GM12878 (cell line): ENCODE results near the gene LENG9. TPM values are rescaled to one million over a fixed set of nuclear protein-coding genes. Genes with fewer than 3 reads are reported as not detected.

ENCODE experiments used
- ATAC-seq: fragments of 200-7000 bp; cut with Tn5 transposase; 3 replicates; pipeline ENCODE4 v1.9.1; 2020; ENCODE audit warnings: mild to moderate bottlenecking, moderate library complexity
- BruUV-seq: library from RNA; stranded (reverse); fragments of 400-500 nt; replicated peaks from 2 replicates; lab custom pipeline; 2021; lab: Mats Ljungman, UMichigan
- CTCF ChIA-PET: fragments of 300-600 bp; sonication (Branson Sonifier 250); formaldehyde crosslinking; extraction: SDS; loops from one replicate; lab custom pipeline; 2021; ENCODE audit warnings: inconsistent platforms; lab: Yijun Ruan, JAX
- POLR2A ChIA-PET: fragments of 350-600 bp; formaldehyde crosslinking; extraction: SDS; loops from one replicate; lab custom pipeline; 2021; ENCODE audit warnings: inconsistent platforms; lab: Charles Lee
- RAD21 ChIA-PET: fragments of 300-600 bp; sonication (Branson Sonifier 250); formaldehyde crosslinking; loops from one replicate; lab custom pipeline; 2023; ENCODE audit warnings: antibody characterized with exemption; ENCODE audit not compliant: unreplicated experiment; lab: Charles Lee
- SMC1A ChIA-PET: fragments of 300-600 bp; sonication (Branson Sonifier 250); formaldehyde crosslinking; loops from one replicate; lab custom pipeline; 2023; ENCODE audit not compliant: unreplicated experiment, uncharacterized antibody; lab: Charles Lee
- DNase-seq: peaks from one replicate; pipeline ENCODE4 v3.0.0-alpha.2; 2011; ENCODE audit warnings: low read depth, low spot score
- FAIRE-seq: peaks from 3 replicates; lab custom pipeline; 2011; peaks lifted over from hg19 to GRCh38; lab: Jason Lieb, UNC
- H2AFZ ChIP-seq: 2 replicates; pipeline ENCODE4 v1.6.0; 2011; ENCODE audit warnings: low read depth, low read length, control low read depth; ENCODE audit not compliant: control insufficient read depth
- H3K27ac ChIP-seq: 2 replicates; pipeline ENCODE4 v1.5.1; 2011; ENCODE audit warnings: control low read depth; ENCODE audit not compliant: control insufficient read depth, insufficient read depth
- H3K27me3 ChIP-seq, 2 experiments: replicated peaks in 1 of 2; 2 replicates each; pipeline versions ENCODE4 v1.6.0 to v1.6.1; 2011; ENCODE audit warnings: low read length in 1 of 2; ENCODE audit not compliant: control insufficient read depth in 2 of 2, insufficient read depth in 2 of 2
- H3K36me3 ChIP-seq, 2 experiments: 2 replicates each; pipeline ENCODE4 v1.5.1; 2011; ENCODE audit warnings: low read length in 1 of 2; ENCODE audit not compliant: control insufficient read depth in 2 of 2, insufficient read depth in 2 of 2
- H3K4me1 ChIP-seq: 2 replicates; pipeline ENCODE4 v1.6.1; 2011; ENCODE audit warnings: mild to moderate bottlenecking, low read length, moderate library complexity, mixed read lengths; ENCODE audit not compliant: control insufficient read depth, insufficient read depth
- H3K4me2 ChIP-seq: 2 replicates; pipeline ENCODE4 v1.6.0; 2011; ENCODE audit warnings: control low read depth; ENCODE audit not compliant: control insufficient read depth, insufficient read depth
- H3K4me3 ChIP-seq: fragments of 200-600 bp; sonication (generic); 2 replicates; pipeline ENCODE4 v1.5.1; 2016
- H3K79me2 ChIP-seq: 2 replicates; pipeline ENCODE4 v1.6.0; 2011; ENCODE audit warnings: low read length; ENCODE audit not compliant: control insufficient read depth, insufficient read depth
- H3K9ac ChIP-seq: 2 replicates; pipeline ENCODE4 v1.8.0; 2011; ENCODE audit warnings: low read length, control low read depth, mixed read lengths; ENCODE audit not compliant: control insufficient read depth, insufficient read depth
- H3K9me3 ChIP-seq: replicated peaks from 3 replicates; pipeline ENCODE4 v1.5.1; 2011; ENCODE audit warnings: mild to moderate bottlenecking, low read length; ENCODE audit not compliant: control insufficient read depth, insufficient read depth
- H4K20me1 ChIP-seq: 2 replicates; pipeline ENCODE4 v1.6.0; 2011; ENCODE audit not compliant: control insufficient read depth, insufficient read depth
- CBFB ChIP-seq: IDR thresholded peaks from 2 replicates; pipeline ENCODE4 v1.6.1; 2016; ENCODE audit warnings: antibody characterized with exemption, low read depth
- CBX3 ChIP-seq: fragments of 200-600 bp; sonication (generic); IDR thresholded peaks from 2 replicates; pipeline ENCODE4 v1.6.1; 2016; ENCODE audit warnings: low read depth, borderline replicate concordance
- EED ChIP-seq: sonication (generic); IDR thresholded peaks from 2 replicates; pipeline ENCODE4 v1.6.1; 2016; ENCODE audit warnings: antibody characterized with exemption, low read depth
- FOXM1 ChIP-seq: IDR thresholded peaks from 2 replicates; pipeline ENCODE4 v1.6.1; 2012; ENCODE audit warnings: low read depth, mild to moderate bottlenecking, inconsistent platforms, low read length, moderate library complexity
- HDAC2 ChIP-seq: fragments of 200-600 bp; sonication (generic); IDR thresholded peaks from 2 replicates; pipeline ENCODE4 v1.6.1; 2017
- LARP7 ChIP-seq: fragments of 450-650 bp; IDR thresholded peaks from 2 replicates; pipeline ENCODE4 v1.6.1; 2017; ENCODE audit warnings: mild to moderate bottlenecking
- MLLT1 ChIP-seq: fragments of 450-650 bp; IDR thresholded peaks from 2 replicates; pipeline ENCODE4 v1.6.1; 2016; ENCODE audit warnings: mild to moderate bottlenecking
- MXI1 ChIP-seq: fragments of 150-350 bp; IDR thresholded peaks from 2 replicates; pipeline ENCODE4 v1.6.1; 2011; ENCODE audit warnings: low read depth, mild to moderate bottlenecking, inconsistent platforms, low read length, improper control_type of control experiment
- PKNOX1 ChIP-seq: fragments of 450-650 bp; IDR thresholded peaks from 2 replicates; pipeline ENCODE4 v1.6.1; 2016; ENCODE audit warnings: mild to moderate bottlenecking
- RAD21 ChIP-seq: IDR thresholded peaks from 2 replicates; pipeline ENCODE4 v1.6.1; 2011; ENCODE audit warnings: mild to moderate bottlenecking, low read depth, low read length, moderate library complexity; ENCODE audit not compliant: insufficient read depth
- RB1 ChIP-seq: fragments of 450-650 bp; formaldehyde crosslinking; IDR thresholded peaks from 2 replicates; pipeline ENCODE4 v1.6.1; 2017; ENCODE audit warnings: mild to moderate bottlenecking, borderline replicate concordance
- RCOR1 ChIP-seq: conservative IDR thresholded peaks from 2 replicates; pipeline ENCODE4 v1.6.1; 2012; ENCODE audit warnings: low read depth, low read length, improper control_type of control experiment
- RUNX3 ChIP-seq: IDR thresholded peaks from 2 replicates; pipeline ENCODE4 v1.6.1; 2012; ENCODE audit warnings: low read length, inconsistent platforms
- SMAD1 ChIP-seq: fragments of 450-650 bp; IDR thresholded peaks from 2 replicates; pipeline ENCODE4 v1.6.1; 2018; ENCODE audit warnings: mild to moderate bottlenecking, low read depth; ENCODE audit not compliant: partially characterized antibody
- STAT3 ChIP-seq: IDR thresholded peaks from 2 replicates; pipeline ENCODE4 v1.6.1; 2011; ENCODE audit warnings: low read depth, low read length, improper control_type of control experiment
- TCF3 ChIP-seq: IDR thresholded peaks from 2 replicates; pipeline ENCODE4 v1.6.1; 2012; ENCODE audit warnings: low read depth, mild to moderate bottlenecking, low read length, borderline replicate concordance; ENCODE audit not compliant: insufficient read depth
- ZNF622 ChIP-seq: fragments of 450-650 bp; IDR thresholded peaks from 2 replicates; pipeline ENCODE4 v1.6.1; 2017; ENCODE audit warnings: mild to moderate bottlenecking, inconsistent platforms
- WGBS: methylation state at CpG from one replicate; pipeline ENCODE4 v1.1.6; 2016; ENCODE audit warnings: low lambda C conversion rate; ENCODE audit not compliant: insufficient replicate concordance, insufficient coverage; ENCODE audit errors: missing lambda C conversion rate; 5-methylcytosine and 5-hydroxymethylcytosine counted together
- in situ Hi-C: fragments of 300-500 bp; cut with MboI; formaldehyde crosslinking; loops from 9 replicates; pipeline ENCODE4 v1.14.3; 2018; ENCODE audit warnings: mixed read lengths
- intact Hi-C: fragments of 100-400 bp; cut with micrococcal nuclease; formaldehyde crosslinking; loops from one replicate; pipeline ENCODE4 v1.14.2; 2022; ENCODE audit not compliant: unreplicated experiment
- polyA plus RNA-seq, 11 experiments: library from polyadenylated mRNA; depleted of rRNA in 4 of 11; unstranded in 6 of 11; stranded (reverse) in 5 of 11; fragments of >200 nt; fragmentation: Nextera tagmentation in 4 of 11; fragmentation: Illumina TruSeq in 1 of 11; extraction: Ambion mirVana in 4 of 11; extraction: Trizol in 1 of 11; gene quantifications; 1 replicate in 1 of 11; 2 replicates in 10 of 11; pipeline versions ENCODE4 v1.2.1 to v1.2.3, GENCODE V29; 2011 to 2016; ENCODE audit warnings: inconsistent platforms in 2 of 11, missing spikeins in 2 of 11, low read depth in 1 of 11
- total RNA-seq, 4 experiments: library from RNA; depleted of rRNA in 3 of 4; stranded (reverse); fragments of >200 nt in 3 of 4; fragmentation: Illumina TruSeq in 1 of 4; extraction: Trizol in 1 of 4; gene quantifications; 2 replicates each; pipeline versions ENCODE4 v1.2.1 to v1.2.3, GENCODE V29; 2013 to 2021

Gene LENG9
- total and polyA plus RNA-seq, 10 of the 15 experiments (the other 5 are each of a cell fraction or from before 2014, with no cell fraction given) = 0.09 to 2.9 (median 0.76) TPM; not detected in 1

GRCh38 chr19:54421169-54421516, 42.4 kb downstream of the LENG9 start:
- Histone ChIP-seq H3K79me2 (no peaks in the 10 kb centered on the region), H3K4me1 (peaks cover 8% of the 10 kb centered on the region), H3K9me3 (no peaks in the 10 kb centered on the region), H3K9ac (no peak overlapping the region), H3K36me3 (no peaks in the 10 kb centered on the region), H3K4me2 (no peak overlapping the region), H2AFZ (no peak overlapping the region), H3K4me3 (no peak overlapping the region), H4K20me1 (no peaks in the 10 kb centered on the region), H3K27ac (no peak overlapping the region), H3K27me3 (no peaks in the 10 kb centered on the region; a peak in 3 of 4 replicates)
- CTCF ChIA-PET = no interaction called here
- intact Hi-C loops = no loop called here
- DNase-seq (no peak), FAIRE-seq (no peak), ATAC-seq (no peak)
- RAD21 ChIA-PET = no interaction called here
- in situ Hi-C loops = no loop called here
- WGBS = 35% methylated on average over 5 of the region's 9 CpGs
- SMC1A ChIA-PET = no interaction called here
- POLR2A ChIA-PET = no interaction called here
- BruUV-seq = no TSS peak
- TF ChIP-seq RB1 (no peak), CBFB (no peak), RCOR1 (no peak), HDAC2 (no peak), ZNF622 (no peak), RAD21 (no peak), RUNX3 (no peak), TCF3 (no peak), STAT3 (no peak), MXI1 (no peak), MLLT1 (no peak), SMAD1 (no peak), EED (no peak), PKNOX1 (no peak), CBX3 (no peak), FOXM1 (no peak), LARP7 (no peak)
